Left lung (tissue), 10 donors: ENCODE results near the gene SLC9A1. TPM values are rescaled to one million over a fixed set of nuclear protein-coding genes. Genes with fewer than 3 reads are reported as not detected.

Source experiments
- ATAC-seq: fragments of 200-7000 bp; cut with Tn5 transposase; one replicate; pipeline ENCODE4 v1.9.1; 2020; ENCODE audit warnings: moderate library complexity
- DNase-seq, 4 donors: peaks; one replicate each; pipeline ENCODE4 v3.0.0-alpha.2; 2013 to 2020
- H3K27ac ChIP-seq, 2 donors: fragments of 200-600 bp; sonication (generic) in 1 of 2; one replicate each; pipeline versions ENCODE4 v1.5.0 to v1.8.0; 2020 to 2021
- H3K27me3 ChIP-seq, 2 donors: fragments of 200-600 bp; sonication (generic) in 1 of 2; one replicate each; pipeline versions ENCODE4 v1.5.0 to v1.8.0; 2020 to 2021
- H3K36me3 ChIP-seq, 2 donors: fragments of 200-600 bp; sonication (generic) in 1 of 2; one replicate each; pipeline versions ENCODE4 v1.5.0 to v1.8.0; 2020 to 2021
- H3K4me1 ChIP-seq, 2 donors: fragments of 200-600 bp; one replicate each; pipeline ENCODE4 v1.8.0; 2021
- H3K4me3 ChIP-seq, 2 donors: fragments of 200-600 bp; sonication (generic) in 1 of 2; one replicate each; pipeline versions ENCODE4 v1.5.0 to v1.8.0; 2020 to 2021; ENCODE audit warnings: mild to moderate bottlenecking in 1 of 2
- H3K9me3 ChIP-seq, 2 donors: fragments of 200-600 bp; sonication (generic) in 1 of 2; one replicate each; pipeline versions ENCODE4 v1.5.0 to v1.8.0; 2020 to 2021
- CTCF ChIP-seq, 2 donors: fragments of 200-600 bp; sonication (generic) in 1 of 2; IDR thresholded peaks; one replicate each; pipeline versions ENCODE4 v1.5.0 to v1.8.0; 2021; ENCODE audit warnings: antibody characterized with exemption in 2 of 2
- intact Hi-C, 2 donors: fragments of 100-400 bp; cut with DNase I; formaldehyde crosslinking; loops; one replicate each; pipeline versions ENCODE4 v1.11.2 to v1.14.2; 2022
- polyA plus RNA-seq, 6 donors: library from polyadenylated mRNA; unstranded; fragments of 120-200 nt; gene quantifications; one replicate each; pipeline ENCODE4 v1.2.1, GENCODE V29; 2013; ENCODE audit not compliant: insufficient read length in 6 of 6
- total RNA-seq, 2 donors: library from RNA; stranded (reverse); fragmentation: NEBNext Ultra II Directional; extraction: Animal tissue kit (Norgen Biotek cat#: 25700); gene quantifications; one replicate each; pipeline ENCODE4 v1.2.1, GENCODE V29; 2021
- donor health status: DM: no; HTN: yes; CAD: no.
- donor health status: DM: no; HTN: no; CAD: no.

Gene SLC9A1
- total and polyA plus RNA-seq, 8 donors: 16.0 to 63.8 (median 20.4) TPM

GRCh38 chr1:27086628-27087027, 68.3 kb downstream of the SLC9A1 start:
- ATAC-seq (no peak), DNase-seq (no peak)
- no peak overlapping the region for H3K27ac ChIP-seq
- H3K36me3 ChIP-seq: no peaks in the 10 kb centered on the region
- no peaks in the 10 kb centered on the region for H3K27me3 ChIP-seq
- no peak for TF ChIP-seq CTCF (IDR thresholded peaks at IDR 0.05)
- no peaks in the 10 kb centered on the region for H3K4me1 ChIP-seq
- intact Hi-C loops: no loop called here
- H3K9me3 ChIP-seq: no peaks in the 10 kb centered on the region
- no peak overlapping the region for H3K4me3 ChIP-seq

GRCh38 chr1:27086026-27086425, 68.9 kb downstream of the SLC9A1 start:
- Histone ChIP-seq H3K27ac (no peak overlapping the region), H3K27me3 (no peaks in the 10 kb centered on the region), H3K9me3 (no peaks in the 10 kb centered on the region), H3K4me1 (no peaks in the 10 kb centered on the region), H3K4me3 (no peak overlapping the region), H3K36me3 (no peaks in the 10 kb centered on the region)
- ATAC-seq (no peak), DNase-seq (no peak)
- intact Hi-C loops: no loop called here
- TF ChIP-seq CTCF (IDR thresholded peaks at IDR 0.05): no peak

- Histone ChIP-seq H3K36me3 (no peaks in the 10 kb centered on the region), H3K27me3 (no peaks in the 10 kb centered on the region), H3K27ac (no peak overlapping the region), H3K9me3 (peaks cover 0 to 3% of the 10 kb centered on the region in 2 donors), H3K4me1 (no peaks in the 10 kb centered on the region), H3K4me3 (no peak overlapping the region)
- intact Hi-C loops: no loop called here
- ATAC-seq (no peak), DNase-seq (no peak)
- no peak for TF ChIP-seq CTCF (IDR thresholded peaks at IDR 0.05)
These were observed 70.8 kb downstream of the SLC9A1 start for GRCh38 chr1:27084107-27084506.

GRCh38 chr1:27077968-27078367, 77.0 kb downstream of the SLC9A1 start:
- TF ChIP-seq CTCF (IDR thresholded peaks at IDR 0.05): no peak
- intact Hi-C loops: no loop called here
- no peaks in the 10 kb centered on the region for H3K4me1 ChIP-seq
- DNase-seq: no peak
- no peak for ATAC-seq
- H3K4me3 ChIP-seq: no peak overlapping the region
- H3K36me3 ChIP-seq: no peaks in the 10 kb centered on the region
- H3K27me3 ChIP-seq: no peaks in the 10 kb centered on the region
- no peak overlapping the region for H3K27ac ChIP-seq
- peaks cover 0 to 3% of the 10 kb centered on the region in 2 donors for H3K9me3 ChIP-seq

GRCh38 chr1:27076803-27077202, 78.1 kb downstream of the SLC9A1 start:
- H3K27me3 ChIP-seq: no peaks in the 10 kb centered on the region
- DNase-seq (no peak), ATAC-seq (no peak)
- no peaks in the 10 kb centered on the region for H3K4me1 ChIP-seq
- H3K36me3 ChIP-seq: no peaks in the 10 kb centered on the region
- no peak for TF ChIP-seq CTCF (IDR thresholded peaks at IDR 0.05)
- intact Hi-C loops: no loop called here
- no peak overlapping the region for H3K27ac ChIP-seq
- no peak overlapping the region for H3K4me3 ChIP-seq
- H3K9me3 ChIP-seq: peaks cover 0 to 3% of the 10 kb centered on the region in 2 donors
